ENCODE measurements around the gene ATG9B.

DNA sequence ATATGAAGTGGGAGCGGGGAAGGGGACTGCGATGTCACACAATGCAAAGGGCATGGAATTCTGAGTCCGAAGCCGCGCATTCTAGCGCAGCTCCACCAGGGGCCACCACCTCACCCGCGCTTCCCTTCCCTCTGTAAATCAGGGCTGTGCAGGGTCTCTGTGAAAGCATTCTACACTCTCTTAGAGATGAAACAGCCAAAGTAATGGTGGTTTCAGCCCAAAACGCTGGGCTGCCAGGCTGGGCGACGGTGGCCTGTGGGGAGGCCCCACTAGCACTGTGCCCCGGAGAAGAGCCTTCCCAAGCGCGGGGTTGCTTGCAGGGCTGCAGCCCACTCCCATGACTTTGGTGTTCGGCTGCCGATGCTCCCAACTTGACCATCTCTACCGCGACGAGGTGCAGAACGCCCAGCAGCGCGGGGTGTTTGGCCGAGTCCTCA lies 11.4 kb downstream of the ATG9B start:
- TF ChIP-seq ZNF274 (IDR thresholded peaks at IDR 0.05; ENCODE audit: low read depth, low read length) (no peak), POLR2AphosphoS5 (IDR thresholded peaks at IDR 0.05; ENCODE audit: low read depth, low read length) (no peak)
- TF ChIP-seq, protein P1, sequence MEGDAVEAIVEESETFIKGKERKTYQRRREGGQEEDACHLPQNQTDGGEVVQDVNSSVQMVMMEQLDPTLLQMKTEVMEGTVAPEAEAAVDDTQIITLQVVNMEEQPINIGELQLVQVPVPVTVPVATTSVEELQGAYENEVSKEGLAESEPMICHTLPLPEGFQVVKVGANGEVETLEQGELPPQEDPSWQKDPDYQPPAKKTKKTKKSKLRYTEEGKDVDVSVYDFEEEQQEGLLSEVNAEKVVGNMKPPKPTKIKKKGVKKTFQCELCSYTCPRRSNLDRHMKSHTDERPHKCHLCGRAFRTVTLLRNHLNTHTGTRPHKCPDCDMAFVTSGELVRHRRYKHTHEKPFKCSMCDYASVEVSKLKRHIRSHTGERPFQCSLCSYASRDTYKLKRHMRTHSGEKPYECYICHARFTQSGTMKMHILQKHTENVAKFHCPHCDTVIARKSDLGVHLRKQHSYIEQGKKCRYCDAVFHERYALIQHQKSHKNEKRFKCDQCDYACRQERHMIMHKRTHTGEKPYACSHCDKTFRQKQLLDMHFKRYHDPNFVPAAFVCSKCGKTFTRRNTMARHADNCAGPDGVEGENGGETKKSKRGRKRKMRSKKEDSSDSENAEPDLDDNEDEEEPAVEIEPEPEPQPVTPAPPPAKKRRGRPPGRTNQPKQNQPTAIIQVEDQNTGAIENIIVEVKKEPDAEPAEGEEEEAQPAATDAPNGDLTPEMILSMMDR (IDR thresholded peaks at IDR 0.05 in 2 of 3, conservative IDR thresholded peaks at IDR 0.05 in 1 of 3; ENCODE audit: borderline replicate concordance in 1 of 3, insufficient read depth in 1 of 3, low read depth in 2 of 3, low read length in 2 of 3), result peak in 2 of 3 experiments; percentile 70 to 76; a peak in 4 of 6 replicates
- TF ChIP-seq, protein P2, sequence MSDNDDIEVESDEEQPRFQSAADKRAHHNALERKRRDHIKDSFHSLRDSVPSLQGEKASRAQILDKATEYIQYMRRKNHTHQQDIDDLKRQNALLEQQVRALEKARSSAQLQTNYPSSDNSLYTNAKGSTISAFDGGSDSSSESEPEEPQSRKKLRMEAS (IDR thresholded peaks at IDR 0.05), result no peak
- TF ChIP-seq, protein P3, sequence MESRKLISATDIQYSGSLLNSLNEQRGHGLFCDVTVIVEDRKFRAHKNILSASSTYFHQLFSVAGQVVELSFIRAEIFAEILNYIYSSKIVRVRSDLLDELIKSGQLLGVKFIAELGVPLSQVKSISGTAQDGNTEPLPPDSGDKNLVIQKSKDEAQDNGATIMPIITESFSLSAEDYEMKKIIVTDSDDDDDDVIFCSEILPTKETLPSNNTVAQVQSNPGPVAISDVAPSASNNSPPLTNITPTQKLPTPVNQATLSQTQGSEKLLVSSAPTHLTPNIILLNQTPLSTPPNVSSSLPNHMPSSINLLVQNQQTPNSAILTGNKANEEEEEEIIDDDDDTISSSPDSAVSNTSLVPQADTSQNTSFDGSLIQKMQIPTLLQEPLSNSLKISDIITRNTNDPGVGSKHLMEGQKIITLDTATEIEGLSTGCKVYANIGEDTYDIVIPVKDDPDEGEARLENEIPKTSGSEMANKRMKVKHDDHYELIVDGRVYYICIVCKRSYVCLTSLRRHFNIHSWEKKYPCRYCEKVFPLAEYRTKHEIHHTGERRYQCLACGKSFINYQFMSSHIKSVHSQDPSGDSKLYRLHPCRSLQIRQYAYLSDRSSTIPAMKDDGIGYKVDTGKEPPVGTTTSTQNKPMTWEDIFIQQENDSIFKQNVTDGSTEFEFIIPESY (IDR thresholded peaks at IDR 0.05; ENCODE audit: extremely low read depth, insufficient replicate concordance, low read length), result no peak
